Retinal pigment epithelial cell (primary cell): Measurements from ENCODE around the gene FAM217B.

Source experiments
- DNase-seq: peaks from one replicate; pipeline ENCODE4 v3.0.0-alpha.2; 2010; ENCODE audit warnings: low read depth
- H3K4me3 ChIP-seq: 2 replicates; pipeline ENCODE4 v1.5.1; 2011; ENCODE audit warnings: mild to moderate bottlenecking, low read length, control low read depth, moderate library complexity
- TF ChIP-seq, protein P1 (sequence below): conservative IDR thresholded peaks from 2 replicates; pipeline ENCODE4 v1.5.1; 2011; ENCODE audit warnings: low read depth, low read length, control low read depth, inconsistent platforms

The FAM217B gene

DNA sequence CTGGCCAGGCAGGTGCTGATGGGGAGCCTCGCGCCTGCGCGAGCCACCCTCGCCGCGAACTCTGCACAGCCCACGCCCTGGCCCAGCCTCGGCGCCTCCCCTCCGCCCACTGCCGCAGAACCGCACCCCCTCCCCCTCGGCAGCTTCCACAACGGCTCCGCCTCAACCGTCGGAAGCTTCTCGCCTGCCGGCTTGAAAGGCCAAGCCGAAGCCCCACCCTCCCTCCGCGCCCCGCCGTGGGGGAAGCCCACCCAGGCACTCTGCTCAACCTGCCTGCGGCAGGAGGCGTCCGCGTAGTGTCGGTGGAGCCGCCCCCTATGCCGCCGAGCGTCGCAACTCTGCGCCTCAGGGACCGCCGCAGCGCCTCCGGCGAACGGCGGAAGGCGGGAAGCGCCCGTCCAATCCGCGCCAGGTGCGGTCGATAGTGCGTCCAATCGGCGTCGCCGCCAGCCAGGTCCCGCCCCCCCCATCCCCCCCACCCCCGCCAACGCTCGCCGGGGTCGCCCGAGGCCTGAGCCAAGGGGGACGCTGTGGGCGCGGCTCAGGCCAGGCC, 6.8 kb upstream of the FAM217B start, which contains the start of gene SYCP2:
Gene SYCP2 (minus strand): TSS at position 342 of the 553 bp plus-strand sequence. CDS start 11,224 bp downstream, outside the sequence.
- DNase-seq, result no peak
- TF ChIP-seq, protein P1, sequence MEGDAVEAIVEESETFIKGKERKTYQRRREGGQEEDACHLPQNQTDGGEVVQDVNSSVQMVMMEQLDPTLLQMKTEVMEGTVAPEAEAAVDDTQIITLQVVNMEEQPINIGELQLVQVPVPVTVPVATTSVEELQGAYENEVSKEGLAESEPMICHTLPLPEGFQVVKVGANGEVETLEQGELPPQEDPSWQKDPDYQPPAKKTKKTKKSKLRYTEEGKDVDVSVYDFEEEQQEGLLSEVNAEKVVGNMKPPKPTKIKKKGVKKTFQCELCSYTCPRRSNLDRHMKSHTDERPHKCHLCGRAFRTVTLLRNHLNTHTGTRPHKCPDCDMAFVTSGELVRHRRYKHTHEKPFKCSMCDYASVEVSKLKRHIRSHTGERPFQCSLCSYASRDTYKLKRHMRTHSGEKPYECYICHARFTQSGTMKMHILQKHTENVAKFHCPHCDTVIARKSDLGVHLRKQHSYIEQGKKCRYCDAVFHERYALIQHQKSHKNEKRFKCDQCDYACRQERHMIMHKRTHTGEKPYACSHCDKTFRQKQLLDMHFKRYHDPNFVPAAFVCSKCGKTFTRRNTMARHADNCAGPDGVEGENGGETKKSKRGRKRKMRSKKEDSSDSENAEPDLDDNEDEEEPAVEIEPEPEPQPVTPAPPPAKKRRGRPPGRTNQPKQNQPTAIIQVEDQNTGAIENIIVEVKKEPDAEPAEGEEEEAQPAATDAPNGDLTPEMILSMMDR, result no peak
- peak within 1 kb of the TSS; percentile 56 for H3K4me3 ChIP-seq

DNA sequence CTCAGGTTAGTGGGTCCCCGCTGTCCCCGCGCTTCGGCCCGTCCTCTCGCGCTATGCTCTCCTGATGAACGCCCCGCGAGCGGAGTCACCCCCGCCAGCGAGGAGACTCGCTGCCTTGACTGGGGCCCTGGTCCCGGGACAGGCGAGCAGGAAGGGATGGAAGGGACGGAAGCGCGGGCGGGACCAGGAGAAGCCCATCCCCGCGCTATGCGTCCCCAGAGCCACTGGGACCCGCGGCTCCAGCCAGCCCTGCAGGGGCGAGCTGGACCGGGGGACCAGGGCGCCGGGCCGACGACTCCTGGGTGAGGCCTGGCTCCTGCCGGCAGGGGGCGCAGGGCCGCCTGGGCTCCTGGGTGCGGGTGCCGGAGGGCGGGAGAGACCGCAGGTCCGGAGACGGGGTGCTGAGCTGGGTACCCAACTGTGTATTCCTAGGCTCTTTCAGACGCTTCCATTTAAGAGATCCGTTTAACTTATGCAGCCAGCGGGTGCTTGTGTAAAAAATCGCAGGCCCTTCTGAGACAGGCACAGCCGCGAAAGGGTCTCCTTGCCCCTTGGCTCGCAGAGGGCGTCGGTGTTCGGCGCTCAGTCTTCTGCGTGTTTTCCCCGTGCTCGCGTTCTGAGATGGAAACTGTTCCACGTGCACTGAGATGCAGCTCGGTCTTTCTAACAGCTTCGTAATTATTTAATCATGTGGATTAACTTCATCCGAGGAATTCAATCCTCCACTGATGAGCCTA, 6.2 kb upstream of the FAM217B start:
- DNase-seq, result no peak
- H3K4me3 ChIP-seq, result peak overlapping the region; percentile 56
- TF ChIP-seq, protein P1, result peak; percentile 87

DNA sequence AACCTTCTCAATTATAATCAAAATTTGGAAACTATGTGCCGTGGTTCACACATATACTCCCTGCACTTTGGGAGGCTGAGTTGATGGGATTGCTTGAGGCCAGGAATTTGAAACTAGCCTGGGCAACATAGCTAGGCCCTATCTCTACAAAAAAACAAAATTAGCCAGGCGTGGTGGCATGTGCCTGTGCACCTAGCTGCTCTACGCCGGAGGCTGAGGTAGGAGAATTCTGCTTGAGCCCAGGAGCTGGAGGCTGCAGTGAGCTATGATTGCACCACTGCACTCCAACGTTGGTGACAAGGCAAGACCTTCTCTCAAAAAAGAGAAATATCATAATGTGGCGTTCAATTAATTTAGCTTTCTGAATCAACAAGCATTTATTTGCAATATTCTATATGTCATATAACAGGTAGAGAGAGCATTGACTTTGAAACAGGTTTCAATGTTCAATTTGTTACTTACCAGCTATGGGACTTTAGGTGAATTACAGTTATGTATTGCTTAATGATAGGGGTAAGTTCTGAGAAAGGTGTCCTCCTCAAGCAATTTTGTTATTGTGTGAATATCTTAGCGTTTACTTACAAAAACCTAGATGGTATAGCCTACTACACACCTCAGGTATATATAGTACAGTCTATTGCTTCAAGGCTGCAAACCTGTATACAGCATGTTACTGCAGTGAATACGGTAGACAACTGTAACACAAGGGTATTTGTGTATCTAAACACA, 4.6 kb upstream of the FAM217B start:
- no peak overlapping the region for H3K4me3 ChIP-seq
- DNase-seq, result no peak
- TF ChIP-seq, protein P1, result no peak

DNA sequence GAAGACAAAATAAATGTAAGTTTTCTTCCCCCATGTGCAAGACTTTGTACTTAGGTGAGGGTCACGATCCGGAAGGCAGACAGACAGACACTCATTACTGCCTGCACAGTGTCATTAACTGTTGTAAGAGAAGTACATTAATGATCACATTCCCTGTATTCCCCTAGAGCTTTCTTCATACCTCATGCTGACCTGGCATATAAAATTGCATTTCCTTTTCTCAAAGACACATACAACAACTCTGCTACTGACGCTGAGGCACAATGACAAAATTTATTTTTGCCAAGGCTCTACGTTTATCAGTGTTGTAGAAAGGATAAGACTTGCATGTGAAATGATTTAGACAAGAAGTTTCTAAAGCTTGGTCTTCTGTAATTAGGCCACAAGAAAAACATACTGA, 3.8 kb upstream of the FAM217B start:
- no peak overlapping the region for H3K4me3 ChIP-seq
- DNase-seq, result no peak

DNA sequence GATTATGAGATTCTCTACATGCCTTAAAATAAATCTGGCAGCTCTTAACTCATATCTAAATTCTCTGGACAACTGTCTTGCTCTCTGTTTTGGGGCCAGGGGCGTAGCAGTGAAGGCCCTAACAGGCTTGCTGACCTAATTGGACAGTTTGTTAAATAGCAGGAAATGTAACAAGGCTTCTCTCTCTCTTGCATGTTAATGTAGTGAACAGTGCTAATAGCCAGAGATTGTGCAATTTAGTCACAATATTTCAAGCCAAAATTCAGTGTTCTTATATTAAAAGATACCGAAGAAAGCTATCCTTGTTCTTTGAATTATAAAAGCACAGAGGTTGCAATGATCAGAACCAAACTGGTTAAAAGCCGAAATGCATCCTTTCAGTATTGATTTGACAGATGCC, 3.0 kb upstream of the FAM217B start:
- no peak overlapping the region for H3K4me3 ChIP-seq
- TF ChIP-seq, protein P1, result no peak
- no peak for DNase-seq

More for the DNA sequence above, 3.8 kb upstream of the FAM217B start:
- TF ChIP-seq, protein P1, result no peak

DNA sequence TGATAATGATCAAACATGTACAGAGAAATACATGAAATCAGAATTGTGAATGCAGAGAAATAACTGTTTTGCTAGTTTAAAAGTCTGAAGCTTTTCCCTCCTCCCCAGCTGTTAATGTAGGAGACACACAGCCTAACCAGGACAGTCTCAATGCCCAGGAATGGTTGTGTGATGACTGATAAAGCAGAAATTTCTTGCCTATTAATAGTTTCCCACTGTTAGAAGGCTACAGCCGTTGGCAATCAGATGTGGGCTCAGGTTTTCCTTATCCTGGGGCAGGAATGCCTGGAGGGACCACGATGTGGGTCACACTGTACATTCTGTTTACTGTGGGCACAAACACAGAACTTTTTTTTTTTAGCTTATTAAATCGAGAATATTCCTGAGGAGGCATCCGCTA, 2.0 kb upstream of the FAM217B start:
- TF ChIP-seq, protein P1, result no peak
- H3K4me3 ChIP-seq, result no peak overlapping the region
- no peak for DNase-seq
